Transverse colon (tissue), 3 donors: ENCODE results near the gene RPS6KA2.

ENCODE experiments used
- CTCF ChIP-seq, 5 experiments: fragments of 200-600 bp in 3 of 5; fragments of 450-650 bp in 2 of 5; sonication (generic) in 3 of 5; IDR thresholded peaks; 1 replicate in 2 of 5; 2 replicates in 3 of 5; pipeline ENCODE4 v1.5.1; 2016 to 2017; ENCODE audit warnings: antibody characterized with exemption in 5 of 5, inconsistent platforms in 3 of 5, mild to moderate bottlenecking in 2 of 5, moderate library complexity in 1 of 5
- POLR2A ChIP-seq: fragments of 450-650 bp; IDR thresholded peaks from one replicate; pipeline ENCODE4 v1.6.1; 2016; ENCODE audit warnings: antibody characterized with exemption, mild to moderate bottlenecking, moderate library complexity

GRCh38 chr6:166570929-166571713, 55.9 kb downstream of the RPS6KA2 start:
- TF ChIP-seq CTCF (IDR thresholded peaks at IDR 0.05) = no peak
- no peak for TF ChIP-seq POLR2A
